Fibroblast of lung (primary cell): Measurements from ENCODE around the gene SPATA16.

Experiments
- EZH2 ChIP-seq: IDR thresholded peaks from 2 replicates; pipeline ENCODE4 v1.5.1; 2012; ENCODE audit warnings: low read length, control low read depth, mild to moderate bottlenecking; ENCODE audit errors: missing control alignments
- TF ChIP-seq, protein P1 (sequence below), 2 donors: IDR thresholded peaks in 1 of 2; conservative IDR thresholded peaks in 1 of 2; 1 replicate in 1 of 2; 2 replicates in 1 of 2; pipeline ENCODE4 v1.5.1; 2011 to 2012; ENCODE audit warnings: low read length in 2 of 2, control low read depth in 1 of 2, inconsistent platforms in 1 of 2, low read depth in 1 of 2, mild to moderate bottlenecking in 1 of 2

DNA sequence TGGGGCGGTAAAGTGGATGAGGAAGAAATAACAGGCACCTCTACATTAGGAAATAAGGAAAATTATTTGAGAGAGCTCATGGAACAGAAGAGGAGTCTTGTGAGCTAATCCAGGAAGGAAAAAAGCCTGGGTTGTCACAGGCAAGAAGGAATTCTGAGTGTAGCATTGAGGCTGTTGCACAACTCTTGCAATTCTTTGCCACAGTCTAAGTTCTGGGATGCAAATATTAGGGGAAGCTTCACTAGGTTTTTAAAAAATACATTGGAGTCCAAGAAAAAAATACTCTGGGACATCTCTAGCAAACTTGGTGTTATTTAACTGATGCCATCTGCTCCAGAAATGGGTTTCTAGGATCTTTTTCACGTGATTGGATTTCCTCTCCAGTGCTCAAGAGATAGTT is 122.3 kb downstream of the SPATA16 start:
- TF ChIP-seq, protein P1, sequence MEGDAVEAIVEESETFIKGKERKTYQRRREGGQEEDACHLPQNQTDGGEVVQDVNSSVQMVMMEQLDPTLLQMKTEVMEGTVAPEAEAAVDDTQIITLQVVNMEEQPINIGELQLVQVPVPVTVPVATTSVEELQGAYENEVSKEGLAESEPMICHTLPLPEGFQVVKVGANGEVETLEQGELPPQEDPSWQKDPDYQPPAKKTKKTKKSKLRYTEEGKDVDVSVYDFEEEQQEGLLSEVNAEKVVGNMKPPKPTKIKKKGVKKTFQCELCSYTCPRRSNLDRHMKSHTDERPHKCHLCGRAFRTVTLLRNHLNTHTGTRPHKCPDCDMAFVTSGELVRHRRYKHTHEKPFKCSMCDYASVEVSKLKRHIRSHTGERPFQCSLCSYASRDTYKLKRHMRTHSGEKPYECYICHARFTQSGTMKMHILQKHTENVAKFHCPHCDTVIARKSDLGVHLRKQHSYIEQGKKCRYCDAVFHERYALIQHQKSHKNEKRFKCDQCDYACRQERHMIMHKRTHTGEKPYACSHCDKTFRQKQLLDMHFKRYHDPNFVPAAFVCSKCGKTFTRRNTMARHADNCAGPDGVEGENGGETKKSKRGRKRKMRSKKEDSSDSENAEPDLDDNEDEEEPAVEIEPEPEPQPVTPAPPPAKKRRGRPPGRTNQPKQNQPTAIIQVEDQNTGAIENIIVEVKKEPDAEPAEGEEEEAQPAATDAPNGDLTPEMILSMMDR (conservative IDR thresholded peaks at IDR 0.05 in 1 of 2, IDR thresholded peaks at IDR 0.05 in 1 of 2; ENCODE audit: low read depth in 1 of 2, low read length in 2 of 2), result no peak
- no peak for TF ChIP-seq EZH2
